HEK293 (cell line): ENCODE data around the gene SLC7A14.

Source experiments
- CTCF ChIP-seq: fragments of 450-650 bp; formaldehyde crosslinking; IDR thresholded peaks from 2 replicates; pipeline ENCODE4 v1.5.1; 2016; ENCODE audit warnings: missing biosample characterization, missing genetic modification characterization
- ELK4 ChIP-seq: IDR thresholded peaks from 2 replicates; pipeline ENCODE4 v1.6.1; 2011; ENCODE audit warnings: mild to moderate bottlenecking, low read depth, low read length, borderline replicate concordance
- HOXA7 ChIP-seq: sonication (generic); formaldehyde crosslinking; IDR thresholded peaks from 2 replicates; pipeline ENCODE4 v1.8.1; 2022; ENCODE audit warnings: missing genetic modification reagents, borderline replicate concordance
- KLF10 ChIP-seq: fragments of 450-650 bp; IDR thresholded peaks from 2 replicates; pipeline ENCODE4 v1.5.1; 2018; ENCODE audit warnings: missing biosample characterization, mild to moderate bottlenecking, missing genetic modification characterization
- KLF16 ChIP-seq: fragments of 450-650 bp; formaldehyde crosslinking; IDR thresholded peaks from 2 replicates; pipeline ENCODE4 v1.5.1; 2017; ENCODE audit warnings: missing biosample characterization, missing genetic modification characterization
- SETDB1 ChIP-seq: IDR thresholded peaks from one replicate; pipeline ENCODE4 v1.6.1; 2017; ENCODE audit warnings: mild to moderate bottlenecking, low read length, moderate library complexity, mixed read lengths; ENCODE audit not compliant: insufficient read length
- ZBTB7A ChIP-seq: fragments of 450-650 bp; formaldehyde crosslinking; IDR thresholded peaks from 2 replicates; pipeline ENCODE4 v1.5.1; 2016; ENCODE audit warnings: low read depth, missing biosample characterization, missing genetic modification characterization
- ZNF140 ChIP-seq: fragments of 450-650 bp; formaldehyde crosslinking; IDR thresholded peaks from 2 replicates; pipeline ENCODE4 v1.5.1; 2016; ENCODE audit warnings: missing biosample characterization, missing genetic modification characterization
- ZNF416 ChIP-seq: fragments of 450-650 bp; formaldehyde crosslinking; IDR thresholded peaks from 2 replicates; pipeline ENCODE4 v1.5.1; 2016; ENCODE audit warnings: missing biosample characterization, missing genetic modification characterization
- ZNF423 ChIP-seq: fragments of 450-650 bp; formaldehyde crosslinking; IDR thresholded peaks from 2 replicates; pipeline ENCODE4 v1.5.1; 2016; ENCODE audit warnings: missing biosample characterization, missing genetic modification characterization
- ZNF501 ChIP-seq: fragments of 450-650 bp; formaldehyde crosslinking; IDR thresholded peaks from 2 replicates; pipeline ENCODE4 v1.5.1; 2016; ENCODE audit warnings: missing biosample characterization, missing genetic modification characterization
- ZNF623 ChIP-seq: fragments of 450-650 bp; formaldehyde crosslinking; IDR thresholded peaks from 2 replicates; pipeline ENCODE4 v1.5.1; 2016; ENCODE audit warnings: missing biosample characterization, missing genetic modification characterization
- ZNF704 ChIP-seq: fragments of 450-650 bp; formaldehyde crosslinking; IDR thresholded peaks from 2 replicates; pipeline ENCODE4 v1.5.1; 2016; ENCODE audit warnings: missing biosample characterization, missing genetic modification characterization
- ZSCAN16 ChIP-seq: fragments of 450-650 bp; formaldehyde crosslinking; IDR thresholded peaks from 2 replicates; pipeline ENCODE4 v1.5.1; 2016; ENCODE audit warnings: missing biosample characterization, missing genetic modification characterization

- TF ChIP-seq ZBTB7A: no peak
- no peak for TF ChIP-seq CTCF
- no peak for TF ChIP-seq KLF10
- TF ChIP-seq ZNF423 (tag by site-specific recombination): no peak
- TF ChIP-seq HOXA7: no peak
- no peak for TF ChIP-seq ZSCAN16 (tag by site-specific recombination)
- TF ChIP-seq ELK4: no peak
- no peak for TF ChIP-seq ZNF704 (tag by site-specific recombination)
- TF ChIP-seq SETDB1: no peak
- TF ChIP-seq ZNF623 (tag by site-specific recombination): no peak
- TF ChIP-seq ZNF140: no peak
- no peak for TF ChIP-seq ZNF416 (tag by site-specific recombination)
- TF ChIP-seq ZNF501 (tag by site-specific recombination): no peak
- TF ChIP-seq KLF16 (tag by site-specific recombination): no peak
Observed at GRCh38 chr3:170610321-170610884, 24.5 kb upstream of the SLC7A14 start.
